Thyroid gland (tissue), 4 donors: ENCODE results near the gene LAMC2. TPM values are rescaled to one million over a fixed set of nuclear protein-coding genes. Genes with fewer than 3 reads are reported as not detected.
"Not testable (repeated sequence)": the region's sequence is repeated elsewhere in the genome, so short reads cannot be mapped to it uniquely, and the experiment has no call there.

ENCODE experiments used
- DNase-seq, 2 donors: peaks; one replicate each; pipeline ENCODE4 v3.0.0-alpha.2; 2019
- H3K27ac ChIP-seq, 3 donors: fragments of 200-600 bp; sonication (generic); 1 replicate in 2 of 3; 2 replicates in 1 of 3; pipeline ENCODE4 v1.5.1; 2016 to 2019; ENCODE audit warnings: mild to moderate bottlenecking in 1 of 3, moderate library complexity in 1 of 3
- H3K27me3 ChIP-seq: fragments of 200-600 bp; sonication (generic); one replicate; pipeline ENCODE4 v1.5.1; 2019
- H3K36me3 ChIP-seq, 2 donors: fragments of 200-600 bp; sonication (generic); one replicate each; pipeline ENCODE4 v1.5.1; 2016 to 2019
- H3K4me1 ChIP-seq, 2 donors: fragments of 200-600 bp; sonication (generic); one replicate each; pipeline ENCODE4 v1.5.1; 2017 to 2019
- H3K4me3 ChIP-seq, 3 donors: fragments of 200-600 bp; sonication (generic); replicated peaks in 1 of 3; 1 replicate in 2 of 3; 2 replicates in 1 of 3; pipeline ENCODE4 v1.5.1; 2016; ENCODE audit warnings: mild to moderate bottlenecking in 1 of 3
- H3K9me3 ChIP-seq: fragments of 200-600 bp; sonication (generic); one replicate; pipeline ENCODE4 v1.5.1; 2017
- CTCF ChIP-seq, 6 experiments: fragments of 200-600 bp in 3 of 6; fragments of 450-650 bp in 3 of 6; sonication (generic) in 3 of 6; IDR thresholded peaks; one replicate each; pipeline ENCODE4 v1.5.1; 2016 to 2019; ENCODE audit warnings: antibody characterized with exemption in 6 of 6, mild to moderate bottlenecking in 2 of 6, inconsistent platforms in 1 of 6, moderate library complexity in 1 of 6
- POLR2A ChIP-seq, 2 donors: fragments of 450-650 bp; IDR thresholded peaks; one replicate each; pipeline ENCODE4 v1.6.1; 2017; ENCODE audit warnings: antibody characterized with exemption in 2 of 2, mild to moderate bottlenecking in 2 of 2, moderate library complexity in 1 of 2
- WGBS, 2 donors: methylation state at CpG; one replicate each; pipeline ENCODE4 v1.1.5; 2017; 5-methylcytosine and 5-hydroxymethylcytosine counted together
- intact Hi-C: fragments of 100-400 bp; cut with DNase I; formaldehyde crosslinking; loops from one replicate; pipeline ENCODE4 v1.15.1; 2023
- total RNA-seq, 4 donors: library from RNA; depleted of rRNA; stranded (reverse); fragments of >200 nt; gene quantifications; one replicate each; pipeline ENCODE4 v1.2.3, GENCODE V29; 2016

Gene LAMC2
- total RNA-seq, 4 donors from 2014 or later = 24.3 to 53.4 (median 27.9) TPM

- no peaks in the 10 kb centered on the region for H3K9me3 ChIP-seq
- peaks cover 11 to 12% of the 10 kb centered on the region in 2 donors for H3K4me1 ChIP-seq
- peaks cover 0 to 3% of the 10 kb centered on the region in 2 donors for H3K36me3 ChIP-seq
- no peak for TF ChIP-seq POLR2A (IDR thresholded peaks at IDR 0.05)
- no peak for TF ChIP-seq CTCF (IDR thresholded peaks at IDR 0.05)
- no peak for DNase-seq
- H3K27me3 ChIP-seq = no peaks in the 10 kb centered on the region
- peak overlapping the region; percentile 46 to 72 (median 57) for H3K27ac ChIP-seq
- intact Hi-C loops = no loop called here
- 82 to 89% methylated on average over 1 of the region's 1 CpG for WGBS, 2 donors
- H3K4me3 ChIP-seq = no peak overlapping the region
Measured at GRCh38 chr1:183149273-183149672, 36.8 kb upstream of the LAMC2 start.

GRCh38 chr1:183150032-183150431, 36.0 kb upstream of the LAMC2 start:
- peaks cover 11 to 12% of the 10 kb centered on the region in 2 donors for H3K4me1 ChIP-seq
- H3K36me3 ChIP-seq, H3K27ac ChIP-seq, H3K9me3 ChIP-seq, H3K4me3 ChIP-seq, H3K27me3 ChIP-seq, intact Hi-C loops, DNase-seq: not testable (repeated sequence)
- WGBS, 2 donors = 97% methylated on average over 1 of the region's 1 CpG

GRCh38 chr1:183150445-183150844, 35.6 kb upstream of the LAMC2 start:
- Histone ChIP-seq H3K4me3 (no peak overlapping the region), H3K27me3 (no peaks in the 10 kb centered on the region), H3K4me1 (peaks cover 11 to 12% of the 10 kb centered on the region in 2 donors), H3K9me3 (no peaks in the 10 kb centered on the region), H3K27ac (no peak overlapping the region), H3K36me3 (no peaks in the 10 kb centered on the region)
- no peak for DNase-seq
- intact Hi-C loops = no loop called here
- TF ChIP-seq POLR2A (IDR thresholded peaks at IDR 0.05) (no peak), CTCF (IDR thresholded peaks at IDR 0.05) (no peak)

GRCh38 chr1:183152180-183152579, 33.9 kb upstream of the LAMC2 start:
- WGBS, 2 donors = 92 to 93% methylated on average over 7 of the region's 7 CpGs
- TF ChIP-seq CTCF (IDR thresholded peaks at IDR 0.05) (no peak), POLR2A (IDR thresholded peaks at IDR 0.05) (no peak)
- intact Hi-C loops = no loop called here

GRCh38 chr1:183155939-183156338, 30.1 kb upstream of the LAMC2 start:
- no peak for DNase-seq
- TF ChIP-seq CTCF (IDR thresholded peaks at IDR 0.05) (no peak), POLR2A (IDR thresholded peaks at IDR 0.05) (no peak)
- Histone ChIP-seq H3K4me1 (no peaks in the 10 kb centered on the region), H3K4me3 (no peak overlapping the region), H3K27ac (no peak overlapping the region), H3K36me3 (no peaks in the 10 kb centered on the region), H3K9me3 (no peaks in the 10 kb centered on the region), H3K27me3 (no peaks in the 10 kb centered on the region)
- intact Hi-C loops = no loop called here
- WGBS, 2 donors = 93 to 96% methylated on average over 2 of the region's 2 CpGs

More at GRCh38 chr1:183152180-183152579, 33.9 kb upstream of the LAMC2 start:
- peaks cover 11 to 12% of the 10 kb centered on the region in 2 donors for H3K4me1 ChIP-seq
- no peaks in the 10 kb centered on the region for H3K36me3 ChIP-seq
- no peak for DNase-seq
- H3K4me3 ChIP-seq = no peak overlapping the region
- H3K27me3 ChIP-seq = no peaks in the 10 kb centered on the region
- H3K27ac ChIP-seq = no peak overlapping the region
- H3K9me3 ChIP-seq = no peaks in the 10 kb centered on the region

- no peak overlapping the region for H3K27ac ChIP-seq
Measured at GRCh38 chr1:183159960-183160359, 26.1 kb upstream of the LAMC2 start.

More at GRCh38 chr1:183159960-183160359, 26.1 kb upstream of the LAMC2 start:
- TF ChIP-seq CTCF (IDR thresholded peaks at IDR 0.05) = no peak
- TF ChIP-seq POLR2A (IDR thresholded peaks at IDR 0.05) = no peak
- Histone ChIP-seq H3K27me3 (no peaks in the 10 kb centered on the region), H3K9me3 (no peaks in the 10 kb centered on the region), H3K4me3 (no peak overlapping the region), H3K4me1 (peaks cover 0 to 2% of the 10 kb centered on the region in 2 donors), H3K36me3 (no peaks in the 10 kb centered on the region)
- intact Hi-C loops = no loop called here
- peak; percentile 44 to 49 for DNase-seq
- 65 to 71% methylated on average over 9 of the region's 9 CpGs for WGBS, 2 donors
